ENCODE results near the gene SH3PXD2A. TPM values are rescaled to one million over a fixed set of nuclear protein-coding genes. Genes with fewer than 3 reads are reported as not detected.

The SH3PXD2A gene
- total RNA-seq, 5 donors from 2014 or later (not counting 1 experiment from before 2014, with no cell fraction given) = 5.8 to 11.8 (median 9.8) TPM

GRCh38 chr10:103759100-103759781, 96.1 kb downstream of the SH3PXD2A start:
- H3K27ac ChIP-seq (ENCODE audit: low read length) = no peak overlapping the region
- Mint-ChIP-seq H3K36me3 (no peaks in the 10 kb centered on the region), H3K9me3 (no peaks in the 10 kb centered on the region), H3K27me3 (no peaks in the 10 kb centered on the region), H3K4me3 (peak overlapping the region in 1 of 3 donors; percentile 6), H3K27ac (peak overlapping the region; percentile 79 to 88), H3K4me1 (peaks cover 46 to 59% (median 57%) of the 10 kb centered on the region in 3 donors)
- 37% methylated on average over 9 of the region's 10 CpGs for WGBS (ENCODE audit: insufficient coverage)
- ChIA-PET POLR2A (no interaction called here), CTCF (interaction anchor here in 1 of 2 donors (0.6 to 1.2 kb wide), 3 partner anchors 13 to 1235 kb away, joined by 3 to 9 read pairs (median 4); no protein-coding TSS in a partner anchor)
- H3K9me3 ChIP-seq = no peaks in the 10 kb centered on the region
- no peak overlapping the region for H3K4me3 ChIP-seq (ENCODE audit: control insufficient read depth in 1 of 2, extremely low read depth in 1 of 2, low read length in 1 of 2)
- peaks cover 23 to 50% of the 10 kb centered on the region in 2 experiments for H3K4me1 ChIP-seq (ENCODE audit: control insufficient read depth in 1 of 2, extremely low read depth in 1 of 2, insufficient read depth in 2 of 2, low read length in 2 of 2)
- H3K27me3 ChIP-seq (replicated peaks in 1 of 2; ENCODE audit: control insufficient read depth in 2 of 2, extremely low read depth in 1 of 2, insufficient read depth in 2 of 2, low read length in 1 of 2) = peaks cover 0 to 5% of the 10 kb centered on the region in 2 experiments
- DNase-seq (peak in 15 of 35 experiments; percentile 13 to 35 (median 20)), ATAC-seq (replicated peaks in 1 of 4) (peak; percentile 25 to 85 (median 49))
- no peaks in the 10 kb centered on the region for H3K36me3 ChIP-seq (ENCODE audit: control insufficient read depth in 2 of 2, extremely low read depth in 1 of 2, insufficient read depth in 1 of 2, low read length in 1 of 2)

- ChIA-PET CTCF (interaction anchor here in 1 of 2 donors (1.2 kb wide), 1 partner anchor 14 kb away, joined by 3 read pairs; no protein-coding TSS in a partner anchor), POLR2A (no interaction called here)
- DNase-seq = no peak
- Mint-ChIP-seq H3K4me1 (peaks cover 36 to 50% (median 48%) of the 10 kb centered on the region in 3 donors), H3K9me3 (no peaks in the 10 kb centered on the region), H3K27me3 (no peaks in the 10 kb centered on the region), H3K27ac (peak overlapping the region; percentile 51 to 79), H3K4me3 (peak overlapping the region in 1 of 3 donors; percentile 9), H3K36me3 (no peaks in the 10 kb centered on the region)
- Histone ChIP-seq H3K36me3 (ENCODE audit: control insufficient read depth in 2 of 2, extremely low read depth in 1 of 2, insufficient read depth in 1 of 2, low read length in 1 of 2) (no peaks in the 10 kb centered on the region), H3K9me3 (no peaks in the 10 kb centered on the region), H3K27me3 (replicated peaks in 1 of 2; ENCODE audit: control insufficient read depth in 2 of 2, extremely low read depth in 1 of 2, insufficient read depth in 2 of 2, low read length in 1 of 2) (peaks cover 0 to 5% of the 10 kb centered on the region in 2 experiments), H3K27ac (ENCODE audit: low read length) (peak overlapping the region; percentile 21), H3K4me1 (ENCODE audit: control insufficient read depth in 1 of 2, extremely low read depth in 1 of 2, insufficient read depth in 2 of 2, low read length in 2 of 2) (peaks cover 15 to 41% of the 10 kb centered on the region in 2 experiments), H3K4me3 (ENCODE audit: control insufficient read depth in 1 of 2, extremely low read depth in 1 of 2, low read length in 1 of 2) (no peak overlapping the region)
- ATAC-seq (replicated peaks in 1 of 4) = no peak
- 100% methylated on average over 2 of the region's 2 CpGs for WGBS (ENCODE audit: insufficient coverage)
These were observed 97.1 kb downstream of the SH3PXD2A start for GRCh38 chr10:103758294-103758681.

- peaks cover 0 to 5% of the 10 kb centered on the region in 2 experiments for H3K27me3 ChIP-seq (replicated peaks in 1 of 2; ENCODE audit: control insufficient read depth in 2 of 2, extremely low read depth in 1 of 2, insufficient read depth in 2 of 2, low read length in 1 of 2)
- POLR2A ChIA-PET = no interaction called here
- H3K27me3 Mint-ChIP-seq = no peaks in the 10 kb centered on the region
- WGBS (ENCODE audit: insufficient coverage) = 39% methylated on average over 14 of the region's 18 CpGs
- peaks cover 30 to 44% (median 42%) of the 10 kb centered on the region in 3 donors for H3K4me1 Mint-ChIP-seq
- no peak overlapping the region for H3K4me3 ChIP-seq (ENCODE audit: control insufficient read depth in 1 of 2, extremely low read depth in 1 of 2, low read length in 1 of 2)
- H3K27ac Mint-ChIP-seq = peak overlapping the region in 1 of 2 donors; percentile 51
- DNase-seq = peak in 15 of 35 experiments; percentile 16 to 65 (median 32)
- no peaks in the 10 kb centered on the region for H3K9me3 ChIP-seq
- peak overlapping the region in 1 of 3 donors; percentile 9 for H3K4me3 Mint-ChIP-seq
- no peaks in the 10 kb centered on the region for H3K9me3 Mint-ChIP-seq
- no peak overlapping the region for H3K27ac ChIP-seq (ENCODE audit: low read length)
- ATAC-seq (replicated peaks in 1 of 4) = peak; percentile 14 to 85 (median 66)
- no peaks in the 10 kb centered on the region for H3K36me3 Mint-ChIP-seq
- H3K4me1 ChIP-seq (ENCODE audit: control insufficient read depth in 1 of 2, extremely low read depth in 1 of 2, insufficient read depth in 2 of 2, low read length in 2 of 2) = peaks cover 12 to 35% of the 10 kb centered on the region in 2 experiments
- CTCF ChIA-PET = interaction anchor here in 1 of 2 donors (1.2 kb wide), 1 partner anchor 15 kb away, joined by 3 read pairs; no protein-coding TSS in a partner anchor
- no peaks in the 10 kb centered on the region for H3K36me3 ChIP-seq (ENCODE audit: control insufficient read depth in 2 of 2, extremely low read depth in 1 of 2, insufficient read depth in 1 of 2, low read length in 1 of 2)
These were observed 97.7 kb downstream of the SH3PXD2A start for GRCh38 chr10:103757531-103758293.

- no peaks in the 10 kb centered on the region for H3K27me3 Mint-ChIP-seq
- Histone ChIP-seq H3K27ac (ENCODE audit: low read length) (no peak overlapping the region), H3K4me3 (ENCODE audit: control insufficient read depth in 1 of 2, extremely low read depth in 1 of 2, low read length in 1 of 2) (no peak overlapping the region), H3K4me1 (ENCODE audit: control insufficient read depth in 1 of 2, extremely low read depth in 1 of 2, insufficient read depth in 2 of 2, low read length in 2 of 2) (peaks cover 12 to 27% of the 10 kb centered on the region in 2 experiments), H3K27me3 (replicated peaks in 1 of 2; ENCODE audit: control insufficient read depth in 2 of 2, extremely low read depth in 1 of 2, insufficient read depth in 2 of 2, low read length in 1 of 2) (no peaks in the 10 kb centered on the region), H3K9me3 (no peaks in the 10 kb centered on the region), H3K36me3 (ENCODE audit: control insufficient read depth in 2 of 2, extremely low read depth in 1 of 2, insufficient read depth in 1 of 2, low read length in 1 of 2) (no peaks in the 10 kb centered on the region)
- H3K27ac Mint-ChIP-seq = peak overlapping the region; percentile 4 to 46
- H3K36me3 Mint-ChIP-seq = no peaks in the 10 kb centered on the region
- H3K4me3 Mint-ChIP-seq = no peak overlapping the region
- ChIA-PET POLR2A (no interaction called here), CTCF (no interaction called here)
- DNase-seq = no peak
- H3K4me1 Mint-ChIP-seq = peaks cover 28 to 41% (median 32%) of the 10 kb centered on the region in 3 donors
- no CpG with 5 or more reads among the region's 8 CpGs for WGBS (ENCODE audit: insufficient coverage)
- peaks cover 0 to 6% (median 2%) of the 10 kb centered on the region in 3 donors for H3K9me3 Mint-ChIP-seq
- ATAC-seq (replicated peaks in 1 of 4) = no peak
These were observed 99.0 kb downstream of the SH3PXD2A start for GRCh38 chr10:103756277-103756869.

DNA sequence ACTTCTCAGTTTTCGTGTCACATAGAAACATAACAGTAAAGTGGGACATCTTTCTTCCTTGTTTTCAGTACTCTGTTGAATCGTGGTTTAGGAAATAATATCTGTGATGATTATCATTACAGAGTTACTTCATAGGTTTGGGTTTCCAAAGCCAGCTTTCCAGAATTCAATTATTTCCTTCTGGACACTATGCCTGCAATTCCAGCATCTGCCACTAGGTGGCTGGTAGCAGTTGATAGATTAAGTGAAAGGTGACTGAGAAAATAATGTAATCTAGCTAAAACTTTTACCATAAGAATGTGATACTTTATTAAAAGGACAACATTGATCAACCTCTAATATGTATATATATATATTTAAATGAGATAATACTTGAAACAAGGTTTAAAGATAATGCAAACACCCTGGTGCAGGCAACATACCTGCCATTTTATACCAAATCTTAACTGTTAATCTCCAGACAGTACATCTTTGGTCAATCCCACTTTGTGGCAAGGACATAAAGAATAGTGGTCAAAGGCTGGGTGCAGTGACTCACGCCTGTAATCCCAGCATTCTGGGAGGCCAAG, 102.6 kb downstream of the SH3PXD2A start:
- DNase-seq = peak in 2 of 35 experiments; percentile 28 to 53
- H3K27me3 ChIP-seq (replicated peaks in 1 of 2; ENCODE audit: control insufficient read depth in 2 of 2, extremely low read depth in 1 of 2, insufficient read depth in 2 of 2, low read length in 1 of 2) = peaks cover 0 to 8% of the 10 kb centered on the region in 2 experiments
- Mint-ChIP-seq H3K9me3 (peaks cover 0 to 6% (median 2%) of the 10 kb centered on the region in 3 donors), H3K27me3 (no peaks in the 10 kb centered on the region), H3K4me3 (no peak overlapping the region), H3K36me3 (no peaks in the 10 kb centered on the region), H3K4me1 (peaks cover 12 to 33% (median 22%) of the 10 kb centered on the region in 3 donors), H3K27ac (no peak overlapping the region)
- no CpG with 5 or more reads among the region's 3 CpGs for WGBS (ENCODE audit: insufficient coverage)
- no peak overlapping the region for H3K4me3 ChIP-seq (ENCODE audit: control insufficient read depth in 1 of 2, extremely low read depth in 1 of 2, low read length in 1 of 2)
- ChIA-PET CTCF (interaction anchor here (0.5 to 1.9 kb wide), 6 partner anchors 12 to 1283 kb away, joined by 3 to 6 read pairs (median 4); no protein-coding TSS in a partner anchor), POLR2A (interaction anchor here in 1 of 2 donors (0.7 kb wide), 1 partner anchor 20 kb away, joined by 4 read pairs; no protein-coding TSS in a partner anchor)
- no peaks in the 10 kb centered on the region for H3K36me3 ChIP-seq (ENCODE audit: control insufficient read depth in 2 of 2, extremely low read depth in 1 of 2, insufficient read depth in 1 of 2, low read length in 1 of 2)
- no peak for ATAC-seq (replicated peaks in 1 of 4)
- H3K4me1 ChIP-seq (ENCODE audit: control insufficient read depth in 1 of 2, extremely low read depth in 1 of 2, insufficient read depth in 2 of 2, low read length in 2 of 2) = peaks cover 4 to 15% of the 10 kb centered on the region in 2 experiments
- H3K9me3 ChIP-seq = no peaks in the 10 kb centered on the region
- H3K27ac ChIP-seq (ENCODE audit: low read length) = no peak overlapping the region

Data from T-cell (primary cell).